AG10803 (cell line): ENCODE measurements around the gene ENAH.

ENCODE experiments used
- DNase-seq: peaks from one replicate; pipeline ENCODE4 v3.0.0; 2010; ENCODE audit warnings: low read depth
- H3K4me3 ChIP-seq: 2 replicates; pipeline ENCODE4 v1.5.1; 2011; ENCODE audit warnings: mild to moderate bottlenecking, low read length, control low read depth
- CTCF ChIP-seq: conservative IDR thresholded peaks from 2 replicates; pipeline ENCODE4 v1.5.1; 2011; ENCODE audit warnings: mild to moderate bottlenecking, low read length, control low read depth, inconsistent platforms

The ENAH gene

GRCh38 chr1:225508538-225509375 lies 144.2 kb downstream of the ENAH start:
- H3K4me3 ChIP-seq, result no peak overlapping the region
- DNase-seq, result peak; percentile 95
- no peak for TF ChIP-seq CTCF

- no peak for DNase-seq
- TF ChIP-seq CTCF, result no peak
- no peak overlapping the region for H3K4me3 ChIP-seq
Observed at GRCh38 chr1:225506727-225507126, 146.2 kb downstream of the ENAH start.

GRCh38 chr1:225504776-225505175 lies 148.1 kb downstream of the ENAH start:
- no peak overlapping the region for H3K4me3 ChIP-seq
- no peak for TF ChIP-seq CTCF
- no peak for DNase-seq

GRCh38 chr1:225500624-225501192 lies 152.2 kb downstream of the ENAH start:
- DNase-seq, result no peak
- no peak overlapping the region for H3K4me3 ChIP-seq
- TF ChIP-seq CTCF, result no peak

- no peak overlapping the region for H3K4me3 ChIP-seq
- TF ChIP-seq CTCF, result no peak
- DNase-seq, result peak; percentile 52
Observed at GRCh38 chr1:225498549-225499136, 154.3 kb downstream of the ENAH start.

GRCh38 chr1:225494789-225495359 lies 158.0 kb downstream of the ENAH start:
- DNase-seq, result no peak
- TF ChIP-seq CTCF, result no peak
- no peak overlapping the region for H3K4me3 ChIP-seq
